K562 (cell line): Measurements from ENCODE around the gene SYN1. TPM values are rescaled to one million over a fixed set of nuclear protein-coding genes. Genes with fewer than 3 reads are reported as not detected.

Source experiments
- ATAC-seq: fragments of 200-7000 bp; cut with Tn5 transposase; 3 replicates; pipeline ENCODE4 v1.9.1; 2020; ENCODE audit warnings: moderate library complexity
- BruUV-seq: library from RNA; stranded (reverse); fragments of 400-500 nt; replicated peaks from 2 replicates; lab custom pipeline; 2021; lab: Mats Ljungman, UMichigan
- CTCF ChIA-PET: fragments of 300-600 bp; formaldehyde crosslinking; extraction: SDS; loops from one replicate; lab custom pipeline; 2021; ENCODE audit warnings: low intra/inter-chr PET ratio; lab: Yijun Ruan, JAX
- POLR2A ChIA-PET: fragments of 300-600, 350-650 bp; sonication (Branson Sonifier 250); formaldehyde crosslinking; extraction: SDS; loops from one replicate; lab custom pipeline; 2021; ENCODE audit warnings: antibody characterized with exemption, inconsistent platforms; lab: Yijun Ruan, JAX
- DNase-seq, 4 experiments: peaks; one replicate each; pipeline versions ENCODE4 v3.0.0 to v3.0.0-alpha.2; 2011 to 2018; ENCODE audit warnings: low spot score in 3 of 4, mixed read lengths in 3 of 4; ENCODE audit errors: extremely low read depth in 1 of 4
- FAIRE-seq: peaks from 2 replicates; lab custom pipeline; 2011; peaks lifted over from hg19 to GRCh38; lab: Jason Lieb, UNC
- H2AFZ ChIP-seq: 2 replicates; pipeline ENCODE4 v1.6.0; 2011; ENCODE audit warnings: low read depth, low read length, control low read depth, inconsistent platforms
- H3K27ac ChIP-seq: fragments of 200-600 bp; 3 replicates; pipeline ENCODE4 v1.8.0; 2011; ENCODE audit warnings: low read depth, mild to moderate bottlenecking, control low read depth, inconsistent platforms, low read length, moderate library complexity, mixed read lengths; ENCODE audit errors: extremely low read depth
- H3K27me3 ChIP-seq, 2 experiments: fragments of 300-600 bp in 1 of 2; 2 replicates in 1 of 2; 3 replicates in 1 of 2; pipeline versions ENCODE4 v1.6.0 to v1.8.0; 2011; ENCODE audit warnings: inconsistent platforms in 2 of 2, low read length in 2 of 2, mild to moderate bottlenecking in 1 of 2, mixed read lengths in 1 of 2, moderate library complexity in 1 of 2; ENCODE audit not compliant: control insufficient read depth in 2 of 2, insufficient read depth in 2 of 2
- H3K36me3 ChIP-seq: fragments of 300-600 bp; 3 replicates; pipeline ENCODE4 v1.8.0; 2011; ENCODE audit warnings: mild to moderate bottlenecking, low read length, inconsistent platforms; ENCODE audit not compliant: control insufficient read depth, insufficient read depth
- H3K4me1 ChIP-seq, 2 experiments: fragments of 200-600 bp in 1 of 2; replicated peaks in 1 of 2; 2 replicates in 1 of 2; 3 replicates in 1 of 2; pipeline versions ENCODE4 v1.5.1 to v1.8.0; 2011; ENCODE audit warnings: inconsistent platforms in 2 of 2, low read length in 2 of 2, mild to moderate bottlenecking in 1 of 2, mixed read lengths in 1 of 2, moderate library complexity in 1 of 2; ENCODE audit not compliant: control insufficient read depth in 2 of 2, insufficient read depth in 2 of 2
- H3K4me2 ChIP-seq: 2 replicates; pipeline ENCODE4 v1.6.1; 2011; ENCODE audit warnings: low read length, control low read depth, inconsistent platforms, mixed read lengths; ENCODE audit not compliant: insufficient read depth
- H3K4me3 ChIP-seq: fragments of 200-600 bp; sonication (generic), shearing (Covaris generic); 2 replicates; pipeline ENCODE4 v1.5.1; 2016; ENCODE audit warnings: control low read depth, inconsistent platforms
- H3K79me2 ChIP-seq: fragments of 200-600 bp; 3 replicates; pipeline ENCODE4 v1.8.0; 2011; ENCODE audit warnings: low read length, inconsistent platforms; ENCODE audit not compliant: control insufficient read depth, insufficient read depth
- H3K9ac ChIP-seq, 2 experiments: 2 replicates each; pipeline versions ENCODE4 v1.6.0 to v1.6.1; 2011; ENCODE audit warnings: low read depth in 2 of 2, low read length in 2 of 2, control low read depth in 1 of 2, inconsistent platforms in 1 of 2, mild to moderate bottlenecking in 1 of 2, mixed read lengths in 1 of 2; ENCODE audit not compliant: insufficient read depth in 1 of 2
- H3K9me1 ChIP-seq: one replicate; pipeline ENCODE4 v1.6.0; 2011; ENCODE audit warnings: inconsistent platforms, mild to moderate bottlenecking, low read length, moderate library complexity; ENCODE audit not compliant: control insufficient read depth, insufficient read depth
- H3K9me3 ChIP-seq: replicated peaks from 2 replicates; pipeline ENCODE4 v1.5.1; 2011; ENCODE audit warnings: low read depth, low read length, inconsistent platforms; ENCODE audit not compliant: control insufficient read depth, insufficient read depth
- H4K20me1 ChIP-seq: replicated peaks from 2 replicates; pipeline ENCODE4 v1.6.1; 2011; ENCODE audit warnings: low read length, inconsistent platforms, mixed read lengths; ENCODE audit not compliant: control insufficient read depth, insufficient read depth
- ATF7 ChIP-seq: fragments of 450-650 bp; IDR thresholded peaks from 2 replicates; pipeline ENCODE4 v1.7.1; 2014; ENCODE audit warnings: mild to moderate bottlenecking, moderate library complexity
- CHD1 ChIP-seq: fragments of 200-600 bp; sonication (generic); IDR thresholded peaks from one replicate; pipeline ENCODE4 v1.6.1; 2012; ENCODE audit warnings: mild to moderate bottlenecking, moderate library complexity, low read length, inconsistent platforms
- FOXJ3 ChIP-seq: sonication (generic); formaldehyde crosslinking; IDR thresholded peaks from 2 replicates; pipeline ENCODE4 v1.4.0; 2020; ENCODE audit warnings: mild to moderate bottlenecking, missing genetic modification reagents
- KDM4B ChIP-seq, 2 experiments: fragments of 450-650 bp in 1 of 2; sonication (generic) in 1 of 2; IDR thresholded peaks; 2 replicates each; pipeline ENCODE4 v1.6.1; 2016 to 2017; ENCODE audit warnings: borderline replicate concordance in 2 of 2, antibody characterized with exemption in 1 of 2, low read depth in 1 of 2, mild to moderate bottlenecking in 1 of 2
- NFE2 ChIP-seq: IDR thresholded peaks from 2 replicates; pipeline ENCODE4 v1.6.1; 2014; ENCODE audit warnings: antibody characterized with exemption, low read depth
- NUFIP1 ChIP-seq: fragments of 450-650 bp; IDR thresholded peaks from 2 replicates; pipeline ENCODE4 v1.6.1; 2018; ENCODE audit not compliant: partially characterized antibody
- RAD21 ChIP-seq, 2 experiments: fragments of 250-450 bp in 1 of 2; fragments of 450-650 bp in 1 of 2; sonication (Bioruptor Pico) in 1 of 2; formaldehyde crosslinking in 1 of 2; IDR thresholded peaks in 1 of 2; conservative IDR thresholded peaks in 1 of 2; 2 replicates each; pipeline versions ENCODE4 v1.4.0 to v1.8.0; 2020 to 2022; ENCODE audit warnings: mild to moderate bottlenecking in 2 of 2, moderate library complexity in 1 of 2
- SAFB ChIP-seq: fragments of 200-400 bp; formaldehyde crosslinking; IDR thresholded peaks from 2 replicates; pipeline ENCODE4 v1.6.1; 2017; ENCODE audit warnings: low read depth, low read length, borderline replicate concordance
- SIRT6 ChIP-seq: IDR thresholded peaks from one replicate; pipeline ENCODE4 v1.6.1; 2012; ENCODE audit warnings: low read depth, mild to moderate bottlenecking, control low read depth, inconsistent platforms, low read length, moderate library complexity
- SREBF2 ChIP-seq: sonication (generic); formaldehyde crosslinking; IDR thresholded peaks from 2 replicates; pipeline ENCODE4 v1.4.0; 2020; ENCODE audit warnings: mild to moderate bottlenecking, missing genetic modification reagents
- ZFP30 ChIP-seq: fragments of 250-450 bp; sonication (Bioruptor Pico); IDR thresholded peaks from 2 replicates; pipeline ENCODE4 v1.8.0; 2022; ENCODE audit warnings: moderate library complexity, mild to moderate bottlenecking, inconsistent platforms, borderline replicate concordance
- ZNF239 ChIP-seq: fragments of 250-450 bp; sonication (Bioruptor Pico); IDR thresholded peaks from 2 replicates; pipeline ENCODE4 v1.4.0; 2020; ENCODE audit warnings: mild to moderate bottlenecking
- ZNF3 ChIP-seq: fragments of 250-450 bp; sonication (Bioruptor Pico); IDR thresholded peaks from 2 replicates; pipeline ENCODE4 v1.5.0; 2021; ENCODE audit warnings: mild to moderate bottlenecking, moderate library complexity
- ZNF766 ChIP-seq: fragments of 200-800 bp; sonication (Bioruptor generic); conservative IDR thresholded peaks from 2 replicates; pipeline ENCODE4 v1.6.1; 2016; ENCODE audit warnings: missing genetic modification characterization, missing compliant biosample characterization
- ZNF778 ChIP-seq: fragments of 450-650 bp; formaldehyde crosslinking; IDR thresholded peaks from 2 replicates; pipeline ENCODE4 v1.4.0; 2020; ENCODE audit warnings: mild to moderate bottlenecking, moderate library complexity
- WGBS: fragments of 100-300 bp; shearing (Covaris generic); methylation state at CpG from one replicate; pipeline ENCODE4 v1.1.6; 2016; ENCODE audit warnings: low coverage, mixed read lengths; ENCODE audit not compliant: insufficient coverage; ENCODE audit errors: missing lambda C conversion rate; 5-methylcytosine and 5-hydroxymethylcytosine counted together
- in situ Hi-C: fragments of 300-500 bp; cut with MboI; formaldehyde crosslinking; loops from 4 replicates; pipeline ENCODE4 v1.15.0; 2018; ENCODE audit warnings: inconsistent platforms, mixed read lengths
- intact Hi-C: fragments of 100-400 bp; cut with micrococcal nuclease; formaldehyde crosslinking; loops from 2 replicates; pipeline ENCODE4 v1.14.2; 2022
- polyA plus RNA-seq, 8 experiments: library from polyadenylated mRNA; depleted of rRNA in 4 of 8; stranded (reverse) in 5 of 8; unstranded in 3 of 8; fragments of >200 nt; fragmentation: Nextera tagmentation in 2 of 8; fragmentation: Illumina TruSeq in 1 of 8; extraction: Ambion mirVana in 2 of 8; extraction: Trizol in 1 of 8; gene quantifications; 2 replicates each; pipeline versions ENCODE4 v1.2.1 to v1.2.3, GENCODE V29; 2011 to 2014; ENCODE audit warnings: inconsistent platforms in 1 of 8, missing spikeins in 1 of 8
- total RNA-seq, 7 experiments: library from RNA; depleted of rRNA in 6 of 7; stranded (reverse); fragments of >200 nt in 6 of 7; fragmentation: Illumina TruSeq in 2 of 7; extraction: Trizol in 2 of 7; gene quantifications; 2 replicates each; pipeline versions ENCODE4 v1.2.1 to v1.2.3, GENCODE V29; 2011 to 2021; ENCODE audit warnings: low replicate concordance in 1 of 7
- TF ChIP-seq, protein P1 (sequence below): fragments of 450-650 bp; IDR thresholded peaks from 2 replicates; pipeline ENCODE4 v1.7.0; 2016; ENCODE audit warnings: borderline replicate concordance
- TF ChIP-seq, protein P2 (sequence below): fragments of 450-650 bp; formaldehyde crosslinking; IDR thresholded peaks from 2 replicates; pipeline ENCODE4 v1.4.0; 2020; ENCODE audit warnings: mild to moderate bottlenecking, moderate library complexity
- TF ChIP-seq, protein P3 (sequence below): sonication (generic); IDR thresholded peaks from 2 replicates; pipeline ENCODE4 v1.6.1; 2016
- TF ChIP-seq, protein P4 (sequence below): sonication (generic); formaldehyde crosslinking; IDR thresholded peaks from 2 replicates; pipeline ENCODE4 v1.8.0; 2022; ENCODE audit warnings: mild to moderate bottlenecking, missing genetic modification reagents

Gene SYN1
- total and polyA plus RNA-seq, 9 of the 15 experiments (the other 6 are each of a cell fraction or from before 2014, with no cell fraction given) = 0.01 to 0.28 (median 0.18) TPM; not detected in 2

DNA sequence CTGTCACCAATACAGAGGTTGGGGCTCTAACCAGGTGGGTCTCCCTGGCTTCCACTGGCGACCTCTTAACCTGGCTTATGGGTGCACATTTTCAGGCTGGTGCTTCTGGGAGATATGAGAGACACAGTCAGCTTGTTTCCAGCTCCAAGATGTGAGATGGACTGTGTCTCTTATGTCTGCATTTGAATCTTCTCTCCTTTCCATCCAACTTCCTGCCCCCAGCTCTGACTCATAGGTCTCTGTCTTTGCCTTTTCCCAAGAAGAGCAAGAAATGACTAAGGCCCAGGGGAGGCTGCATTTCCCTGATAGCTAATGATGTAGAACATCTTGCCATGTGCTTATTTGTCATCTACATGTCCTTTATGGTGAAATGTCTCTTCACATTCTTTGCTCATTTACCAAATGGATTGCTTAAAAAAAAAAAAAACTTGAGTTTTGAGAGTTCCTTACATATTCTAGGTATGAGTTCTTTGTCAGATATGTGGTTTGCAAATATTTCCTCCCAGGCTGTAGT lies 42.5 kb upstream of the SYN1 start:
- Histone ChIP-seq H3K79me2 (peaks cover 18% of the 10 kb centered on the region), H3K4me3 (no peak overlapping the region), H4K20me1 (no peaks in the 10 kb centered on the region), H3K9me3 (no peaks in the 10 kb centered on the region), H3K9me1 (peaks cover 2% of the 10 kb centered on the region), H3K9ac (peak overlapping the region; percentile 71 to 74; a peak in 2 of 4 replicates), H3K4me2 (peak overlapping the region; percentile 54), H2AFZ (peak overlapping the region; percentile 79), H3K4me1 (peaks cover 15 to 68% of the 10 kb centered on the region in 2 experiments), H3K36me3 (peaks cover 11% of the 10 kb centered on the region; the same call in 2 of the 3 replicates), H3K27ac (peak overlapping the region; percentile 95), H3K27me3 (no peaks in the 10 kb centered on the region)
- FAIRE-seq (peak; percentile 92), ATAC-seq (peak; percentile 57), DNase-seq (peak; percentile 43 to 91 (median 60))
- ChIA-PET POLR2A (interaction anchor here (0.6 to 1.2 kb wide), 7 partner anchors 12 to 137 kb away, joined by 3 to 4 read pairs (median 3); no protein-coding TSS in a partner anchor), CTCF (no interaction called here)
- in situ Hi-C loops = no loop called here
- 0% methylated on average over 1 of the region's 1 CpG for WGBS
- intact Hi-C loops = no loop called here
- BruUV-seq = no TSS peak
- TF ChIP-seq SIRT6 (no peak), ZFP30 (CRISPR knock-in tag) (no peak), ZNF239 (CRISPR knock-in tag) (no peak), NUFIP1 (no peak), NFE2 (peak; percentile 60), FOXJ3 (CRISPR knock-in tag) (no peak), RAD21 (CRISPR knock-in tag; conservative IDR thresholded peaks at IDR 0.05 in 1 of 2, IDR thresholded peaks at IDR 0.05 in 1 of 2) (no peak), KDM4B (IDR thresholded peaks at IDR 0.05; ENCODE audit: borderline replicate concordance in 2 of 2, low read depth in 1 of 2) (no peak), SREBF2 (CRISPR knock-in tag) (no peak), SAFB (no peak), ZNF778 (CRISPR knock-in tag) (no peak), ZNF3 (CRISPR knock-in tag) (no peak), ZNF766 (CRISPR knock-in tag) (no peak), ATF7 (peak; percentile 33; the same call in 1 of the 2 replicates), CHD1 (no peak)
- TF ChIP-seq, protein P1, sequence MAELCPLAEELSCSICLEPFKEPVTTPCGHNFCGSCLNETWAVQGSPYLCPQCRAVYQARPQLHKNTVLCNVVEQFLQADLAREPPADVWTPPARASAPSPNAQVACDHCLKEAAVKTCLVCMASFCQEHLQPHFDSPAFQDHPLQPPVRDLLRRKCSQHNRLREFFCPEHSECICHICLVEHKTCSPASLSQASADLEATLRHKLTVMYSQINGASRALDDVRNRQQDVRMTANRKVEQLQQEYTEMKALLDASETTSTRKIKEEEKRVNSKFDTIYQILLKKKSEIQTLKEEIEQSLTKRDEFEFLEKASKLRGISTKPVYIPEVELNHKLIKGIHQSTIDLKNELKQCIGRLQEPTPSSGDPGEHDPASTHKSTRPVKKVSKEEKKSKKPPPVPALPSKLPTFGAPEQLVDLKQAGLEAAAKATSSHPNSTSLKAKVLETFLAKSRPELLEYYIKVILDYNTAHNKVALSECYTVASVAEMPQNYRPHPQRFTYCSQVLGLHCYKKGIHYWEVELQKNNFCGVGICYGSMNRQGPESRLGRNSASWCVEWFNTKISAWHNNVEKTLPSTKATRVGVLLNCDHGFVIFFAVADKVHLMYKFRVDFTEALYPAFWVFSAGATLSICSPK = no peak
- TF ChIP-seq, protein P2, sequence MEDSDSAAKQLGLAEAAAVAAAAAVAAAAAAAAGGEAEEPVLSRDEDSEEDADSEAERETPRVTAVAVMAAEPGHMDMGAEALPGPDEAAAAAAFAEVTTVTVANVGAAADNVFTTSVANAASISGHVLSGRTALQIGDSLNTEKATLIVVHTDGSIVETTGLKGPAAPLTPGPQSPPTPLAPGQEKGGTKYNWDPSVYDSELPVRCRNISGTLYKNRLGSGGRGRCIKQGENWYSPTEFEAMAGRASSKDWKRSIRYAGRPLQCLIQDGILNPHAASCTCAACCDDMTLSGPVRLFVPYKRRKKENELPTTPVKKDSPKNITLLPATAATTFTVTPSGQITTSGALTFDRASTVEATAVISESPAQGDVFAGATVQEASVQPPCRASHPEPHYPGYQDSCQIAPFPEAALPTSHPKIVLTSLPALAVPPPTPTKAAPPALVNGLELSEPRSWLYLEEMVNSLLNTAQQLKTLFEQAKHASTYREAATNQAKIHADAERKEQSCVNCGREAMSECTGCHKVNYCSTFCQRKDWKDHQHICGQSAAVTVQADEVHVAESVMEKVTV (CRISPR knock-in tag) = no peak
- TF ChIP-seq, protein P3, sequence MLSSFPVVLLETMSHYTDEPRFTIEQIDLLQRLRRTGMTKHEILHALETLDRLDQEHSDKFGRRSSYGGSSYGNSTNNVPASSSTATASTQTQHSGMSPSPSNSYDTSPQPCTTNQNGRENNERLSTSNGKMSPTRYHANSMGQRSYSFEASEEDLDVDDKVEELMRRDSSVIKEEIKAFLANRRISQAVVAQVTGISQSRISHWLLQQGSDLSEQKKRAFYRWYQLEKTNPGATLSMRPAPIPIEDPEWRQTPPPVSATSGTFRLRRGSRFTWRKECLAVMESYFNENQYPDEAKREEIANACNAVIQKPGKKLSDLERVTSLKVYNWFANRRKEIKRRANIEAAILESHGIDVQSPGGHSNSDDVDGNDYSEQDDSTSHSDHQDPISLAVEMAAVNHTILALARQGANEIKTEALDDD = no peak
- TF ChIP-seq, protein P4, sequence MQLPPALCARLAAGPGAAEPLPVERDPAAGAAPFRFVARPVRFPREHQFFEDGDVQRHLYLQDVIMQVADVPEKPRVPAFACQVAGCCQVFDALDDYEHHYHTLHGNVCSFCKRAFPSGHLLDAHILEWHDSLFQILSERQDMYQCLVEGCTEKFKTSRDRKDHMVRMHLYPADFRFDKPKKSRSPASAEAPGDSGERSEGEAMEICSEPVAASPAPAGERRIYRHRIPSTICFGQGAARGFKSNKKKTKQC (CRISPR knock-in tag) = no peak
